Hematopoietic multipotent progenitor cell treated with erythropoietin and hydrocortisone succinate and interleukin-3 and kit ligand, for 6 days (in vitro differentiated cells): ENCODE measurements around the gene SYT14.

Experiments used
- DNase-seq: peaks from one replicate; pipeline ENCODE4 v3.0.0-alpha.2; 2015

Gene SYT14

GRCh38 chr1:210217482-210217881 is 279.5 kb downstream of the SYT14 start:
- DNase-seq = no peak

- no peak for DNase-seq
Measured at GRCh38 chr1:210218047-210218446, 280.0 kb downstream of the SYT14 start.
